ENCODE results near the gene KIAA1614.

KIAA1614 gene

DNA sequence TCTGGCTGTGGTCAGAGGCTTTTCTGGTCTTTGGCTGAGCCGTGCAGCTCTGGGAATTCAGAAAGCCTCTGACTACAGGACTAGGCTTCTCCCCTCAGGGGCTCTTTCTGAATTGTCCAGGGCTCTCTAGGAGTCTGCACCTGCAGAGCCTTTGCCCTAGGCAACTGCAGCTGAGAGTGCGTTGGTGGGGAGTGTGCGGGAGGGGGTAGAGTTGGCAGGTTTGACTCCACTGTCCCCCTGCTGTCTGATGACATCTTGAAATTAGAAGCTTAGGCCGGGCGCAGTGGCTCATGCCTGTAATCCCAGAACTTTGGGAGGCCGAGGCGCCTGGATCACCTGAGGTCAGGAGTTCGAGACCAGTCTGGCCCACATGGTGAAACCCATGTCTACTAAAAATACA is 32.9 kb downstream of the KIAA1614 start:
- H3K9ac ChIP-seq (ENCODE audit: low read length in 2 of 2): no peak overlapping the region
- H3K27ac ChIP-seq (ENCODE audit: low read length): no peak overlapping the region
- no peaks in the 10 kb centered on the region for H3K4me1 ChIP-seq (ENCODE audit: control insufficient read depth, insufficient read depth, low read length)
- no peak overlapping the region for H3K4me3 ChIP-seq (ENCODE audit: low read length in 2 of 2)
- H3K9me3 ChIP-seq (ENCODE audit: control insufficient read depth in 2 of 2, low read length in 2 of 2): no peaks in the 10 kb centered on the region
- H3K27me3 ChIP-seq (ENCODE audit: control insufficient read depth in 1 of 2, insufficient read depth in 2 of 2, low read length in 2 of 2): no peaks in the 10 kb centered on the region
- H3K36me3 ChIP-seq (ENCODE audit: control insufficient read depth in 2 of 2, insufficient read depth in 2 of 2, low read length in 2 of 2): peaks cover 33 to 46% of the 10 kb centered on the region in 2 donors

DNA sequence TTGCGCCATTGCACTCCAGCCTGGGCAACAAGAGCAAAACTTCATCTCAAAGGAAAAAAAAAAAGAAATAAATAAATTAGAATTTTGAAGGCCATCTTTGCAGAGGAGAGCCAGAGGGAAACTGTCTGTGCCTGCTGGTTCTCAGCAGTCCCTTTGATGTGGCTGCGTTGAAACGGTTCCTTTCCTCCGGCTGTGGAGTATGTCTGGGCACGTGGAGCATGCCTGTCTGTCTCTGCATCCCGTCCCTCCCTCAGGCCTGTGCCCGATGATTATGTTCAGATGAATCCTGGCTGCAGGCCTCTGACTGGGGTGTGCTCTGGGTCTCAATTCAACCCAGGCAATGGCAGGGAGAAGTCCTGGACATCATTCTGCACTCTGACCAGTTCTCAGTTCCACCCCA is 33.4 kb downstream of the KIAA1614 start:
- no peaks in the 10 kb centered on the region for H3K9me3 ChIP-seq (ENCODE audit: control insufficient read depth in 2 of 2, low read length in 2 of 2)
- peaks cover 33 to 45% of the 10 kb centered on the region in 2 donors for H3K36me3 ChIP-seq (ENCODE audit: control insufficient read depth in 2 of 2, insufficient read depth in 2 of 2, low read length in 2 of 2)

DNA sequence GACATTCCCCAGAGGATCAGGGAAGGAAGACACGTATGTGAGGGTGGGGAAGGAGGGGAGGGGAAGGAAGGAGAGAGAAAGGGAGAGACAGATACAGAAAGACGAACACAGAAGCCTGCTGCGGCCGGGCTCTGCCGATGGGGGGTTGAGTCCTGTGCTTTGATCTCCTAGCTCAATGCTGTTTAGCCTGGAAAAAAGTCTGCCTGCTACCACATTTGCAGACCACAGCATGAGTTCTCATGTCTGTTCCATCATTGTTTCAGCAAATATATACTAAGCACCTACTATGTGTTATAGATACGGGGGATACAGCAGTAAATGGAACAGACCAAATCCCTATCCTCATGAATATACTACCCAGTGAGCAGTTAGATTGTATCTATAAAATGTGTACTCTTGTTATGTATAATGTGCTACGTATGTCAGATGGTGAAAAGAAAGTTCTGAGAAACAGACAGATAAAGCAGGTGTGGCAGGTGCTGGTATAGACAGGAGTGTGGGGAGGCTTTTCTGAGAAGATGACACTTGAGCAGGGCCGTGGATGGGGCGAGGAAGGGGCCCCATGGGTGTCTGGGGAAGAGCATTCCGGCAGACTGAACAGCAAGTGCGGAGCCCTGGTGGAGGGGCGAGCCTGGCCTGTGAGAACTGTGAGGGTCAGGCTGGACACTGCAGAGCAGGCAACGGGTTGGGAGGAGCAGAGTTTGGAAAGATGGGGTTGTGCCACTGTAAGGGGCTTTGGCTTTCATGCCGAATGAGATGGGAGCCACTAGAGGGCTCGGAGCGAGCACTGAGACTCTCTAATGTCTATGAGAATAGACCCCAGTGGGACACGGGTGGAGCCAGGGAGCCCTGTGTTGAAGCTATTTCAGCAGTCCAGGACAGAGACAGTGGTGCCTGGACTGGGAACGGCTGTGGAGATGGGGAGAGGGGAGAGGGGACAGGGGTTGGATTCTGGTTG is 34.1 kb downstream of the KIAA1614 start:
- Histone ChIP-seq H3K9me3 (ENCODE audit: control insufficient read depth in 2 of 2, low read length in 2 of 2) (no peaks in the 10 kb centered on the region), H3K36me3 (ENCODE audit: control insufficient read depth in 2 of 2, insufficient read depth in 2 of 2, low read length in 2 of 2) (peaks cover 29 to 38% of the 10 kb centered on the region in 2 donors), H3K27ac (ENCODE audit: low read length) (no peak overlapping the region)

More for the DNA sequence above, 33.4 kb downstream of the KIAA1614 start:
- H3K9ac ChIP-seq (ENCODE audit: low read length in 2 of 2): no peak overlapping the region
- no peaks in the 10 kb centered on the region for H3K4me1 ChIP-seq (ENCODE audit: control insufficient read depth, insufficient read depth, low read length)
- H3K27me3 ChIP-seq (ENCODE audit: control insufficient read depth in 1 of 2, insufficient read depth in 2 of 2, low read length in 2 of 2): no peaks in the 10 kb centered on the region
- no peak overlapping the region for H3K4me3 ChIP-seq (ENCODE audit: low read length in 2 of 2)
- no peak overlapping the region for H3K27ac ChIP-seq (ENCODE audit: low read length)

DNA sequence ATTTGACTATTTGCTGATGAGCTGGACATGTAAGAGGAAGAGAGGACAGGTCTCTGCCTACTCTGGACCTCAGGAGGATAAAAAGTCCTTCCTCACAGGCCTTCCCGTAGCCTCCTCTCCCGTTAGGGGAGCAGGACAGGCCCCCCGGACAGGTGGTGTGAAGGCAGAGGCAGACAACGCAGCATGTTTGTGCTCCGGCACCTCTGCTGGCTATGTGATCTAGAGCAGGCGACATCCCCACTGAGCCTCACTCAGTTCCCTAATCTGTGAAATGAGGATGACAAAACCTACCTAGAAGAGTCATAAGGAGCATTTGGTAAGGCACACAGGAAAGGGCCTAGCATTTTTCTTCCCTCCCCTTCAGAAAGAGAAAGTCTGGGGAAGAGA is 34.8 kb downstream of the KIAA1614 start:
- no peak overlapping the region for H3K27ac ChIP-seq (ENCODE audit: low read length)
- H3K9ac ChIP-seq (ENCODE audit: low read length in 2 of 2): no peak overlapping the region
- H3K4me3 ChIP-seq (ENCODE audit: low read length in 2 of 2): no peak overlapping the region
- no peaks in the 10 kb centered on the region for H3K4me1 ChIP-seq (ENCODE audit: control insufficient read depth, insufficient read depth, low read length)
- H3K36me3 ChIP-seq (ENCODE audit: control insufficient read depth in 2 of 2, insufficient read depth in 2 of 2, low read length in 2 of 2): peaks cover 24 to 32% of the 10 kb centered on the region in 2 donors
- H3K27me3 ChIP-seq (ENCODE audit: control insufficient read depth in 1 of 2, insufficient read depth in 2 of 2, low read length in 2 of 2): no peaks in the 10 kb centered on the region
- no peaks in the 10 kb centered on the region for H3K9me3 ChIP-seq (ENCODE audit: control insufficient read depth in 2 of 2, low read length in 2 of 2)

More for the DNA sequence above, 34.1 kb downstream of the KIAA1614 start:
- H3K4me3 ChIP-seq (ENCODE audit: low read length in 2 of 2): no peak overlapping the region
- H3K27me3 ChIP-seq (ENCODE audit: control insufficient read depth in 1 of 2, insufficient read depth in 2 of 2, low read length in 2 of 2): no peaks in the 10 kb centered on the region
- no peaks in the 10 kb centered on the region for H3K4me1 ChIP-seq (ENCODE audit: control insufficient read depth, insufficient read depth, low read length)
- no peak overlapping the region for H3K9ac ChIP-seq (ENCODE audit: low read length in 2 of 2)

GRCh38 chr1:180947901-180948640 is 35.4 kb downstream of the KIAA1614 start:
- H3K36me3 ChIP-seq (ENCODE audit: control insufficient read depth in 2 of 2, insufficient read depth in 2 of 2, low read length in 2 of 2): peaks cover 22 to 31% of the 10 kb centered on the region in 2 donors
- H3K27me3 ChIP-seq (ENCODE audit: control insufficient read depth in 1 of 2, insufficient read depth in 2 of 2, low read length in 2 of 2): no peaks in the 10 kb centered on the region
- H3K9me3 ChIP-seq (ENCODE audit: control insufficient read depth in 2 of 2, low read length in 2 of 2): no peaks in the 10 kb centered on the region
- H3K9ac ChIP-seq (ENCODE audit: low read length in 2 of 2): no peak overlapping the region
- H3K27ac ChIP-seq (ENCODE audit: low read length): no peak overlapping the region
- no peak overlapping the region for H3K4me3 ChIP-seq (ENCODE audit: low read length in 2 of 2)
- H3K4me1 ChIP-seq (ENCODE audit: control insufficient read depth, insufficient read depth, low read length): no peaks in the 10 kb centered on the region

DNA sequence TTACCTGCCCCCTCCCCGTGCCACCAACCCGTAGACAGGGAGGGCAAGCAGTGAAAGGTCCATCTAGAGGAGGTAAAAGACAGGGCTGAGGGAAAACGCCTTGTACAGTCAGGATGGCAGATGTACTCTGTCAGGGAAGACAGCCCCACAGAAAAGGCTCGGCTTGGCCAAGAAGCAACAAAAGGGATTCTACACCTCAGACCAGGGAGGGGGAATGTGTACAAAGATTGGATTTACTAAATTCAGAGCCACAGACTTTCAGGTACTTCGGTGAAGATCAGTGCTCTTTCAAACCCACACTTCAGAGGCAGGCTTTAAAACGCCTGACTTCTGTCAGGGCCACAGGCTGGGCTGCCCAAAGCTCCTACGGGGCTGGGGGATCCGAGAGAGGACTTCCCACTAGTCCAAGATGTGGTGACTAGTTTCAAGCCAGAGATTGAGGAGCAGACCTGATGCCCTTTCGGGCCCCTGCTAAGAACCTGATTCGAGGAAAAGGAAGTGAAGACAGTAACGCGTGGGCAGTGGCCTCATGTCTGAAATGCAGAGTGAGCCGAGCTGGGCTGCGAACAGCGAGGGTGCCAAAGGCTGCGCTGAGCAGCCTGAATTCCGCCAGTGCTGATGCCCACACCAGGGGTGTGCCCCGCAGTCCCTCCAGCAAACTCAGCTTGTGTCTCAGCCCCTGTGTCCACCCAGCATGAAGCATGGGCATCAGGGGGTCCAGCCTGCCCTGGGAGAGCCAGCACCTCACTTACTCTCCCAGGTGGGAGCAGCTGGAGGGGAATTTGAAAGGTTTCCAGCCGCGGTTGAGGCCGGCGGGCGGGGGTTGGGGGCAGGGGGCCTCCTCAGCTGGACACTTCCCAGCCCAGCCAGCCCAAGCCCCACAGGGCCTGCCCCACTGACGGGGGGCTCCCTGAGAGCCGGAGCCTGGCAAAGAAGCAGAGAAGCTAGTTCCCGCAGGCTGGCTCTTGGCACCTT is 36.2 kb downstream of the KIAA1614 start:
- Histone ChIP-seq H3K36me3 (ENCODE audit: control insufficient read depth in 2 of 2, insufficient read depth in 2 of 2, low read length in 2 of 2) (peaks cover 19 to 31% of the 10 kb centered on the region in 2 donors), H3K4me3 (ENCODE audit: low read length in 2 of 2) (no peak overlapping the region), H3K9me3 (ENCODE audit: control insufficient read depth in 2 of 2, low read length in 2 of 2) (no peaks in the 10 kb centered on the region), H3K27me3 (ENCODE audit: control insufficient read depth in 1 of 2, insufficient read depth in 2 of 2, low read length in 2 of 2) (no peaks in the 10 kb centered on the region), H3K27ac (ENCODE audit: low read length) (no peak overlapping the region), H3K9ac (ENCODE audit: low read length in 2 of 2) (no peak overlapping the region), H3K4me1 (ENCODE audit: control insufficient read depth, insufficient read depth, low read length) (peaks cover 7% of the 10 kb centered on the region)

- H3K27me3 ChIP-seq (ENCODE audit: control insufficient read depth in 1 of 2, insufficient read depth in 2 of 2, low read length in 2 of 2): no peaks in the 10 kb centered on the region
- H3K4me3 ChIP-seq (ENCODE audit: low read length in 2 of 2): no peak overlapping the region
- H3K9me3 ChIP-seq (ENCODE audit: control insufficient read depth in 2 of 2, low read length in 2 of 2): no peaks in the 10 kb centered on the region
- H3K9ac ChIP-seq (ENCODE audit: low read length in 2 of 2): no peak overlapping the region
- peaks cover 12 to 25% of the 10 kb centered on the region in 2 donors for H3K36me3 ChIP-seq (ENCODE audit: control insufficient read depth in 2 of 2, insufficient read depth in 2 of 2, low read length in 2 of 2)
- peaks cover 10% of the 10 kb centered on the region for H3K4me1 ChIP-seq (ENCODE audit: control insufficient read depth, insufficient read depth, low read length)
- no peak overlapping the region for H3K27ac ChIP-seq (ENCODE audit: low read length)
Measured at GRCh38 chr1:180949616-180950000, 36.9 kb downstream of the KIAA1614 start.

- no peak overlapping the region for H3K9ac ChIP-seq (ENCODE audit: low read length in 2 of 2)
- H3K9me3 ChIP-seq (ENCODE audit: control insufficient read depth in 2 of 2, low read length in 2 of 2): no peaks in the 10 kb centered on the region
- peaks cover 6 to 18% of the 10 kb centered on the region in 2 donors for H3K36me3 ChIP-seq (ENCODE audit: control insufficient read depth in 2 of 2, insufficient read depth in 2 of 2, low read length in 2 of 2)
- H3K4me3 ChIP-seq (ENCODE audit: low read length in 2 of 2): no peak overlapping the region
- no peak overlapping the region for H3K27ac ChIP-seq (ENCODE audit: low read length)
- no peaks in the 10 kb centered on the region for H3K27me3 ChIP-seq (ENCODE audit: control insufficient read depth in 1 of 2, insufficient read depth in 2 of 2, low read length in 2 of 2)
- peaks cover 13% of the 10 kb centered on the region for H3K4me1 ChIP-seq (ENCODE audit: control insufficient read depth, insufficient read depth, low read length)
Measured at GRCh38 chr1:180950321-180950720, 37.6 kb downstream of the KIAA1614 start.

DNA sequence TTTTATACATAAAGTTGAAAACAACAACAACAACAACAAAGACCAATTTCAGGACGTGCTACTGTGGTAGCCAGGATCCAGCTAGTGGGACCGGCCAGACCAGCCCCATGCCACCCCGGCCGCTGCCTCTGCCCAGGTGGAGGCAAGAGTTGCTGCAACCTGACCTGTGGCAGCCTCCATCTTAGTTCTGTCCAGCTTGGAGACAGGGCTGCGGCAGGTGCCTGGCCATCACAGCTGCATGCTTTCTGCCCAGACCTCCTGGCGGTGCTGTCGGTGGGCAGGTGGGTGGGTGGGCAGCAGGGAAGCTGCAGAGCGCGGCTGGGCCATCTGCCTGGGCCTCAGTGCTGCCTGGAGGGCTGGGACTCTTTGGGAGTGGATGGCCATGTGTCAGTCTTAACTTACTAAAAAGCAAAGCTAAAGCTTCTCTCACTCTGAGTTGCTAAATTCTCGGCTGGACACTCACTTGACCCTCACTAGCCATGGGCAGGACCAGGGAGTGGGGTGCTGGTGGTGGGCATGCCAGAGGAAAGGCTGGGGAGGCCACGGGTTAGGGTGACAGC is 38.6 kb downstream of the KIAA1614 start:
- H3K9me3 ChIP-seq (ENCODE audit: control insufficient read depth in 2 of 2, low read length in 2 of 2): no peaks in the 10 kb centered on the region
- no peak overlapping the region for H3K4me3 ChIP-seq (ENCODE audit: low read length in 2 of 2)
- H3K36me3 ChIP-seq (ENCODE audit: control insufficient read depth in 2 of 2, insufficient read depth in 2 of 2, low read length in 2 of 2): peaks cover 3 to 11% of the 10 kb centered on the region in 2 donors
- no peak overlapping the region for H3K9ac ChIP-seq (ENCODE audit: low read length in 2 of 2)
- H3K4me1 ChIP-seq (ENCODE audit: control insufficient read depth, insufficient read depth, low read length): peaks cover 13% of the 10 kb centered on the region
- no peaks in the 10 kb centered on the region for H3K27me3 ChIP-seq (ENCODE audit: control insufficient read depth in 1 of 2, insufficient read depth in 2 of 2, low read length in 2 of 2)
- H3K27ac ChIP-seq (ENCODE audit: low read length): no peak overlapping the region
